HG03378 (cell line): ENCODE results near the gene CTSZ.
"Not testable (repeated sequence)": the region's sequence is repeated elsewhere in the genome, so short reads cannot be mapped to it uniquely, and the experiment has no call there.

ENCODE experiments used
- ATAC-seq: cut with Tn5 transposase; IDR thresholded peaks from one replicate; pipeline ENCODE4 v1.9.1; 2021; ENCODE audit warnings: mild to moderate bottlenecking, moderate library complexity; ENCODE audit not compliant: unreplicated experiment

CTSZ gene

GRCh38 chr20:59006864-59007664, at the start of gene CTSZ:
Gene CTSZ, minus strand, starts transcription at chr20:59007254. Its CDS starts 126 bp downstream, at chr20:59007128.
- no peak for ATAC-seq

- no peak for ATAC-seq
These were observed 48.2 kb upstream of the CTSZ start for GRCh38 chr20:59055302-59055701.

GRCh38 chr20:59051666-59052185, 44.7 kb upstream of the CTSZ start:
- ATAC-seq, result no peak

- no peak for ATAC-seq
These were observed 43.4 kb upstream of the CTSZ start for GRCh38 chr20:59050437-59050836.

- ATAC-seq, result no peak
These were observed 41.6 kb upstream of the CTSZ start for GRCh38 chr20:59048681-59049030.

- no peak for ATAC-seq
These were observed 41.1 kb upstream of the CTSZ start for GRCh38 chr20:59047938-59048680.

GRCh38 chr20:59046862-59047261, 39.8 kb upstream of the CTSZ start:
- no peak for ATAC-seq

GRCh38 chr20:59044796-59045195, 37.7 kb upstream of the CTSZ start:
- no peak for ATAC-seq

GRCh38 chr20:59044295-59044694, 37.2 kb upstream of the CTSZ start:
- no peak for ATAC-seq

- ATAC-seq, result no peak
These were observed 36.6 kb upstream of the CTSZ start for GRCh38 chr20:59043698-59044097.

- peak; percentile 79 for ATAC-seq
These were observed 36.0 kb upstream of the CTSZ start for GRCh38 chr20:59042796-59043631.

GRCh38 chr20:59042151-59042795, 35.2 kb upstream of the CTSZ start, which contains the start of gene PRELID3B:
Gene PRELID3B, minus strand, starts transcription at chr20:59042786. Its CDS starts 56 bp downstream, at chr20:59042730.
- peak; percentile 18 for ATAC-seq

- not testable (repeated sequence) for ATAC-seq
These were observed 34.4 kb upstream of the CTSZ start for GRCh38 chr20:59041487-59041886.

GRCh38 chr20:59040667-59041066, 33.6 kb upstream of the CTSZ start:
- no peak for ATAC-seq

GRCh38 chr20:59039233-59039632, 32.2 kb upstream of the CTSZ start:
- no peak for ATAC-seq

- ATAC-seq, result no peak
These were observed 30.3 kb upstream of the CTSZ start for GRCh38 chr20:59037386-59037785.

GRCh38 chr20:59035381-59035780, 28.3 kb upstream of the CTSZ start:
- no peak for ATAC-seq

- no peak for ATAC-seq
These were observed 26.6 kb upstream of the CTSZ start for GRCh38 chr20:59033616-59034165.

GRCh38 chr20:59033093-59033492, 26.0 kb upstream of the CTSZ start:
- no peak for ATAC-seq

GRCh38 chr20:59032713-59033059, 25.6 kb upstream of the CTSZ start:
- ATAC-seq, result no peak
